B cell (primary cell): ENCODE data around the gene PAM. TPM values are rescaled to one million over a fixed set of nuclear protein-coding genes. Genes with fewer than 3 reads are reported as not detected.

ENCODE experiments used
- ATAC-seq: fragments of 200-7000 bp; cut with Tn5 transposase; one replicate; pipeline ENCODE4 v1.10.0; 2021; ENCODE audit warnings: low read depth, mild to moderate bottlenecking, moderate number of reproducible peaks, moderate library complexity
- CTCF ChIA-PET: fragments of 350-600 bp; sonication (Branson Sonifier 250); formaldehyde crosslinking; loops from one replicate; lab custom pipeline; 2021; ENCODE audit warnings: antibody characterized with exemption, inconsistent platforms; lab: Charles Lee
- POLR2A ChIA-PET: fragments of 350-600 bp; sonication (Branson Sonifier 250); formaldehyde crosslinking; loops from one replicate; lab custom pipeline; 2021; ENCODE audit warnings: antibody characterized with exemption; lab: Charles Lee
- DNase-seq: peaks from one replicate; pipeline ENCODE4 v3.0.0; 2013
- H2AFZ ChIP-seq: 2 replicates; pipeline ENCODE4 v1.6.1; 2012; ENCODE audit warnings: mild to moderate bottlenecking, low read depth, low read length; ENCODE audit not compliant: insufficient read depth, poor library complexity, severe bottlenecking
- H3K27ac ChIP-seq, 2 donors: 1 replicate in 1 of 2; 2 replicates in 1 of 2; pipeline ENCODE4 v1.5.1; 2012 to 2013; ENCODE audit warnings: low read length in 2 of 2, mild to moderate bottlenecking in 2 of 2, moderate library complexity in 1 of 2
- H3K27me3 ChIP-seq, 4 experiments: fragments of 200-600 bp in 1 of 4; sonication (generic) in 1 of 4; replicated peaks in 1 of 4; 1 replicate in 2 of 4; 2 replicates in 2 of 4; pipeline versions ENCODE4 v1.6.1 to v1.7.0; 2013 to 2016; ENCODE audit warnings: low read length in 3 of 4, mild to moderate bottlenecking in 2 of 4, mixed read lengths in 1 of 4, moderate library complexity in 1 of 4; ENCODE audit not compliant: insufficient read depth in 4 of 4, control insufficient read depth in 3 of 4; ENCODE audit errors: control extremely low read depth in 1 of 4
- H3K36me3 ChIP-seq, 2 experiments: replicated peaks in 1 of 2; 1 replicate in 1 of 2; 2 replicates in 1 of 2; pipeline versions ENCODE4 v1.6.1 to v1.7.1; 2013; ENCODE audit warnings: low read length in 1 of 2; ENCODE audit not compliant: insufficient read depth in 2 of 2, control insufficient read depth in 1 of 2; ENCODE audit errors: control extremely low read depth in 1 of 2, extremely low read depth in 1 of 2
- H3K4me1 ChIP-seq, 2 donors: fragments of 200-600 bp in 1 of 2; sonication (generic) in 1 of 2; 1 replicate in 1 of 2; 2 replicates in 1 of 2; pipeline versions ENCODE4 v1.5.1 to v1.6.1; 2013 to 2017; ENCODE audit warnings: low read length in 2 of 2; ENCODE audit not compliant: control insufficient read depth in 2 of 2, insufficient read depth in 2 of 2
- H3K4me2 ChIP-seq: replicated peaks from 2 replicates; pipeline ENCODE3; 2012; ENCODE audit warnings: mild to moderate bottlenecking, low read depth, low read length; ENCODE audit not compliant: poor library complexity, severe bottlenecking
- H3K4me3 ChIP-seq, 5 experiments: fragments of 200-600 bp in 1 of 5; sonication (generic) in 1 of 5; 1 replicate in 3 of 5; 2 replicates in 2 of 5; pipeline versions ENCODE4 v1.5.1 to v1.7.0; 2011 to 2016; ENCODE audit warnings: low read length in 4 of 5, mild to moderate bottlenecking in 4 of 5, low read depth in 2 of 5, control low read depth in 1 of 5, moderate library complexity in 1 of 5; ENCODE audit not compliant: insufficient read depth in 1 of 5; ENCODE audit errors: control extremely low read depth in 1 of 5, extremely low read depth in 1 of 5
- H3K79me2 ChIP-seq: fragments of 200-600 bp; sonication (generic); one replicate; pipeline ENCODE4 v1.6.0; 2016; ENCODE audit warnings: low read length; ENCODE audit not compliant: control insufficient read depth, insufficient read depth
- H3K9ac ChIP-seq: fragments of 200-600 bp; sonication (generic); 2 replicates; pipeline ENCODE4 v1.6.1; 2017; ENCODE audit warnings: mild to moderate bottlenecking, low read length, moderate library complexity
- H3K9me3 ChIP-seq, 3 donors: one replicate each; pipeline versions ENCODE4 v1.6.1 to v1.7.1; 2013; ENCODE audit warnings: low read length in 2 of 3; ENCODE audit not compliant: control insufficient read depth in 2 of 3, insufficient read depth in 1 of 3; ENCODE audit errors: control extremely low read depth in 1 of 3
- H4K20me1 ChIP-seq: 2 replicates; pipeline ENCODE4 v1.6.0; 2012; ENCODE audit warnings: mild to moderate bottlenecking, low read length; ENCODE audit not compliant: insufficient read depth, control insufficient read depth, poor library complexity, severe bottlenecking
- H3K27ac Mint-ChIP-seq: one replicate; pipeline ENCODE4 v1.8.0; 2021; ENCODE audit warnings: mixed read lengths
- H3K27me3 Mint-ChIP-seq: one replicate; pipeline ENCODE4 v1.8.0; 2021; ENCODE audit warnings: mixed read lengths
- H3K4me1 Mint-ChIP-seq: one replicate; pipeline ENCODE4 v1.8.0; 2021; ENCODE audit warnings: mixed read lengths
- H3K4me3 Mint-ChIP-seq: one replicate; pipeline ENCODE4 v1.8.0; 2021; ENCODE audit warnings: mixed read lengths
- H3K9me3 Mint-ChIP-seq: one replicate; pipeline ENCODE4 v1.8.0; 2022; ENCODE audit warnings: mixed read lengths; ENCODE audit not compliant: insufficient read depth
- EZH2 ChIP-seq: IDR thresholded peaks from 2 replicates; pipeline ENCODE4 v1.6.1; 2012; ENCODE audit warnings: borderline replicate concordance, low read depth, mild to moderate bottlenecking, moderate library complexity, low read length; ENCODE audit not compliant: insufficient read depth, poor library complexity, severe bottlenecking
- WGBS: methylation state at CpG from one replicate; pipeline ENCODE4 v1.1.5; 2013; ENCODE audit warnings: missing lambda C conversion rate; ENCODE audit not compliant: insufficient coverage; 5-methylcytosine and 5-hydroxymethylcytosine counted together
- intact Hi-C: fragments of 100-400 bp; cut with micrococcal nuclease; formaldehyde crosslinking; loops from one replicate; pipeline ENCODE4 v1.10.0; 2022
- polyA plus RNA-seq: library from polyadenylated mRNA; depleted of rRNA; stranded (reverse); fragments of >200 nt; gene quantifications from 2 replicates; pipeline ENCODE4 v1.2.3, GENCODE V29; 2012
- total RNA-seq, 2 donors: library from RNA; stranded (reverse); fragments of 120-200 nt in 1 of 2; gene quantifications; 1 replicate in 1 of 2; 2 replicates in 1 of 2; pipeline versions ENCODE4 v1.2.3 to v1.2.4, GENCODE V29; 2013 to 2022
- TF ChIP-seq, protein P1 (sequence below): fragments of 200-600 bp; IDR thresholded peaks from one replicate; pipeline ENCODE4 v1.8.0; 2022; ENCODE audit warnings: antibody characterized with exemption, mild to moderate bottlenecking

The PAM gene
- total and polyA plus RNA-seq, 2 donors (not counting 1 experiment from before 2014, with no cell fraction given): 1.00 to 34.8 TPM

DNA sequence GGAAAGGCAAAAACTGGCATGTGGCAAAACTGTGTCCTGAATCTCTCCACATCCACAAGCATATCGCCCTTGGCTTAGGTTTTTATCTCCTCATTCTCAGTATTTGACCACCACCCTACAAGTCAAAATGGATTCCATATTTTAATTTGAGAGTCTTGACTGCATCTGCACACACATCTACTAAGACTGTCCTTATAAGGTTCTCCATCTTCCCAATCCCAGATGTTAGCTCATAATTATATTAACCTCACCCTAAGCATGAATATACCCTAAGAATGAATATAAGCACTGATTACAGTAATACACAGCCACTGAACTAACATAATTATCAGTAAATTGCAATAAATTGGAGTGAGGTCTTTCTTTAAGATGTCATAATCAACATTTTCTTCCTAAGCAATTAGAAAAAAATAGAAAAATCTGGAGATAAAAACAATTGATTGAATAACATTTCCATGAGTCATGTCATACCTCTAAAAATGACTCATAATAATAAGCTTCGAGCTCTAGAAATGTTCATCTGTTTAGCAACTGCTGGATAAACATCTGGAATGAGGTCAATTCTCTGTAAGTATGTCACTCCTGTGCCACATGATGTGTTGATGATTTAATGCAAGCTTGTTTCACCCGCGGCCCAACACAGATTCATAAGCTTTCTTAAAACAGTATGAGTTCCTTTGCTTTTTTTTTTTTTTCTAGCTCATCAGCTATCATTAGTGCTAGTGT lies 39.9 kb upstream of the PAM start:
- no peaks in the 10 kb centered on the region for H3K79me2 ChIP-seq

DNA sequence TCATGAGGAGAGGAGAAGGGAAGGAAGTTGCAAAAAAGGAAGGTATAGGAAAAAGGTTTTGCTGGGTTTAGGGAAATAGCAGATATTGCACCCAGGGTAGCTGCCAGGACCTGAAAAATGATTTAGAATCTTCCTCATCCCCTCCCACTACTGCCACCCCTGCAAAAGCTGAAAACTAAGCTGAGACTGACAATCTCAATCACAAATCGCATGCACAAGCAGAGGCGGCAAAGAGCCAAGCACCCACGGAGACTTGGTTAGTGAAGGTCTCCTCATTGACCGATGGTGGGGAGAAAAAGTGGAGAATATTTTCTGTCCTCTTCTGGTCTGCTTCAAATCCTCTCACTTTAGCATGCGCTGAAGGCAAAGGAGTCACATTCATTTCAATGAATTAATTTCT lies 39.1 kb upstream of the PAM start:
- H3K36me3 ChIP-seq: no peaks in the 10 kb centered on the region
- no peaks in the 10 kb centered on the region for H3K27me3 ChIP-seq
- H3K4me1 ChIP-seq: no peaks in the 10 kb centered on the region
- no peaks in the 10 kb centered on the region for H3K9me3 ChIP-seq
- H3K27ac ChIP-seq: no peak overlapping the region
- H2AFZ ChIP-seq: no peak overlapping the region
- H3K9ac ChIP-seq: no peak overlapping the region
- Mint-ChIP-seq H3K27me3 (no peaks in the 10 kb centered on the region), H3K9me3 (no peaks in the 10 kb centered on the region), H3K4me3 (no peak overlapping the region), H3K4me1 (peaks cover 5% of the 10 kb centered on the region), H3K27ac (no peak overlapping the region)
- ChIA-PET CTCF (no interaction called here), POLR2A (no interaction called here)
- H3K4me3 ChIP-seq: no peak overlapping the region
- intact Hi-C loops: no loop called here
- no peaks in the 10 kb centered on the region for H3K79me2 ChIP-seq
- DNase-seq: no peak
- TF ChIP-seq EZH2: no peak
- ATAC-seq: no peak
- H4K20me1 ChIP-seq: no peaks in the 10 kb centered on the region
- H3K4me2 ChIP-seq: no peak overlapping the region
- no CpG with 5 or more reads among the region's 5 CpGs for WGBS

More for the DNA sequence above, 39.9 kb upstream of the PAM start:
- H3K4me3 Mint-ChIP-seq: no peak overlapping the region
- ATAC-seq (no peak), DNase-seq (no peak)
- H3K27me3 Mint-ChIP-seq: no peaks in the 10 kb centered on the region
- TF ChIP-seq, protein P1, sequence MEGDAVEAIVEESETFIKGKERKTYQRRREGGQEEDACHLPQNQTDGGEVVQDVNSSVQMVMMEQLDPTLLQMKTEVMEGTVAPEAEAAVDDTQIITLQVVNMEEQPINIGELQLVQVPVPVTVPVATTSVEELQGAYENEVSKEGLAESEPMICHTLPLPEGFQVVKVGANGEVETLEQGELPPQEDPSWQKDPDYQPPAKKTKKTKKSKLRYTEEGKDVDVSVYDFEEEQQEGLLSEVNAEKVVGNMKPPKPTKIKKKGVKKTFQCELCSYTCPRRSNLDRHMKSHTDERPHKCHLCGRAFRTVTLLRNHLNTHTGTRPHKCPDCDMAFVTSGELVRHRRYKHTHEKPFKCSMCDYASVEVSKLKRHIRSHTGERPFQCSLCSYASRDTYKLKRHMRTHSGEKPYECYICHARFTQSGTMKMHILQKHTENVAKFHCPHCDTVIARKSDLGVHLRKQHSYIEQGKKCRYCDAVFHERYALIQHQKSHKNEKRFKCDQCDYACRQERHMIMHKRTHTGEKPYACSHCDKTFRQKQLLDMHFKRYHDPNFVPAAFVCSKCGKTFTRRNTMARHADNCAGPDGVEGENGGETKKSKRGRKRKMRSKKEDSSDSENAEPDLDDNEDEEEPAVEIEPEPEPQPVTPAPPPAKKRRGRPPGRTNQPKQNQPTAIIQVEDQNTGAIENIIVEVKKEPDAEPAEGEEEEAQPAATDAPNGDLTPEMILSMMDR: no peak
- TF ChIP-seq EZH2: no peak
- POLR2A ChIA-PET: no interaction called here
- H2AFZ ChIP-seq: no peak overlapping the region
- H3K9me3 Mint-ChIP-seq: no peaks in the 10 kb centered on the region
- no peak overlapping the region for H3K9ac ChIP-seq
- WGBS: 88% methylated on average over 1 of the region's 4 CpGs
- no peak overlapping the region for H3K4me3 ChIP-seq
- peaks cover 5% of the 10 kb centered on the region for H3K4me1 Mint-ChIP-seq
- no peak overlapping the region for H3K27ac ChIP-seq
- CTCF ChIA-PET: no interaction called here
- H3K9me3 ChIP-seq: no peaks in the 10 kb centered on the region
- no peaks in the 10 kb centered on the region for H3K27me3 ChIP-seq
- no peak overlapping the region for H3K27ac Mint-ChIP-seq
- no peaks in the 10 kb centered on the region for H4K20me1 ChIP-seq
- H3K36me3 ChIP-seq: no peaks in the 10 kb centered on the region
- no peaks in the 10 kb centered on the region for H3K4me1 ChIP-seq
- H3K4me2 ChIP-seq: no peak overlapping the region
- intact Hi-C loops: no loop called here
